ENCODE measurements around the gene BLM.
A peak's percentile ranks its signal among the peaks of the same experiment; 100 is the strongest.
"Not testable (repeated sequence)": the region's sequence is repeated elsewhere in the genome, so short reads cannot be mapped to it uniquely, and the experiment has no call there.

The BLM gene

DNA sequence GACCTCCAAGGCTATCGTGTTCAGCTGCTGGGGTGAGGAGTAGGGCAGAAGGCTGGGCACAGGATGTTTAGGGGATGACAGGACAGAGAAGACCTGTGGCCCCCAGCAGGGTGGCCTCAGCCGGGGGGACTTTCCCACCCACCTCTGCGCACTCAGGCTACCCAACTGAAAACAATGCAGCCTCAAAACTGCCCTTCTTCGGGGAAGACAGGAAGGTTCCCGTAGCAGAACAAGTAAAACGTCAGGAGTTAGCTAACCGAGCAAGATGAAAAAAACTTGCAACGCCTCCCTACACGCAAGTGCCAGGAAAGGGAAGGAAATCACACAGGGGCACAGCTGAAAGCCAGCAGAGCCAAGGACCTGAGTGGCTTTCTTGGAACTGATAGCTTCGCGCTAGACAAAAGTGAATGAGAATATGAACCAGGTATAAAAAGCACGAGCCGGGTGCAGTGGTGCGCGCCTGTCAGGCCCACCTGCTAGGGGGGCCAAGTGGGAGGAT, 112.8 kb downstream of the BLM start:
- Mint-ChIP-seq H3K4me1 (peaks cover 66% of the 10 kb centered on the region), H3K27ac (peak overlapping the region; percentile 96), H3K9me3 (peaks cover 6% of the 10 kb centered on the region), H3K4me3 (peak overlapping the region; percentile 56), H3K27me3 (no peaks in the 10 kb centered on the region), H3K36me3 (peaks cover 13% of the 10 kb centered on the region)
- CTCF ChIA-PET, result interaction anchor here (0.7 to 2.4 kb wide), 6 partner anchors 9 to 56 kb away, joined by 3 to 8 read pairs (median 4); no protein-coding TSS in a partner anchor
- peak; percentile 71 for DNase-seq

DNA sequence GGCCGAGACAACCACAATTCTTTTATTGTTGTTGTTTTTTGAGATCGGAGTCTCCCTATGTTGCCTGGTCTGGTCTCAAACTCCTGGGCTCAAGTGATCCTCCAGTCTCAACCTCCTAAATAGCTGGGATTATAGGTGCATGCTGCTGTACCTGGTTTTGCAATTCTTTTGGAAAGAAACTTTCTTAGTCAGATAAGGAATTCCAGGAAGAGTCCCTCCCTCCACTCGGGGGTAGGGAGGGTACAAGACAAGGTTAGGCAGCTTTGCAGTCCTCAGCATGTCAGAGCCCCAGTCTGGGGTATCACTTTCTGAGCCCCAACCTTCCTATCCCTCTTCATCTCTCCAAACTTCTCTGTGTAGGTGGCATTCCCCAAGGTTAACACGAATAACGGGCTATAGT, 117.5 kb downstream of the BLM start:
- H3K27ac Mint-ChIP-seq, result no peak overlapping the region
- peaks cover 85% of the 10 kb centered on the region for H3K4me1 Mint-ChIP-seq
- no peaks in the 10 kb centered on the region for H3K9me3 Mint-ChIP-seq
- H3K4me3 Mint-ChIP-seq, result no peak overlapping the region
- CTCF ChIA-PET, result interaction anchor here (1.3 kb wide), 1 partner anchor 51 kb away, joined by 4 read pairs; no protein-coding TSS in a partner anchor
- H3K36me3 Mint-ChIP-seq, result peaks cover 1% of the 10 kb centered on the region
- no peaks in the 10 kb centered on the region for H3K27me3 Mint-ChIP-seq
- DNase-seq, result no peak

DNA sequence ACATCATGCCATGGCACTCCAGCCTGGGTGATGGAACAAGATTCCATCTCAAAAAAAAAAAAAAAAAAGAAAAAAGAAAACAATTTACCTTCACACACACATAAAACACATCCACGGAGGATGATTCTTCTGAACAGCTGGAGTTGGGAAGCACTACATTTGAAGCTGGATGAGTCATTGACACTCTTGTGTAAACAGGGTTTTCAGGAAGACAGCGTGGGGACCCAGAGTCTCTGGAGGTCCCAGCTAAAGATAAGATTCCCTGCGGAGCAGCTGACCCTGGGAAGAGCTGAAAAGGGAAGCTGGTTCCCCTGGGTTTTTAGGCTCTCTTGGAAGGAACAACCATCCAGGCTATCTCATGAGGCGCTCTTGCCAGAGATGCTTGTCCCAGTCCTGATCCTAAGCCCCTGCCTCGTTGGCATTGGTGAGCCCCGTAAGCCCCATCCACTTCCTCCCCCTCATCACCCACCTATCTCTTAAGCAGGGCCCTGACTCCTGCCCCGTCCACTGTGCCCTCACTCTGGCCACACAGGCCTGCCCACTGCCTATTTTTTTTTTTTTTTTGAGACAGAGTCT, 119.2 kb downstream of the BLM start:
- H3K4me1 Mint-ChIP-seq, result peaks cover 84% of the 10 kb centered on the region
- H3K36me3 Mint-ChIP-seq, result no peaks in the 10 kb centered on the region
- H3K9me3 Mint-ChIP-seq, result no peaks in the 10 kb centered on the region
- H3K4me3 Mint-ChIP-seq, result peak overlapping the region; percentile 12
- DNase-seq, result no peak
- H3K27ac Mint-ChIP-seq, result peak overlapping the region; percentile 95
- no peaks in the 10 kb centered on the region for H3K27me3 Mint-ChIP-seq
- CTCF ChIA-PET, result interaction anchor here (1.6 kb wide), 1 partner anchor 22 kb away, joined by 3 read pairs; no protein-coding TSS in a partner anchor

DNA sequence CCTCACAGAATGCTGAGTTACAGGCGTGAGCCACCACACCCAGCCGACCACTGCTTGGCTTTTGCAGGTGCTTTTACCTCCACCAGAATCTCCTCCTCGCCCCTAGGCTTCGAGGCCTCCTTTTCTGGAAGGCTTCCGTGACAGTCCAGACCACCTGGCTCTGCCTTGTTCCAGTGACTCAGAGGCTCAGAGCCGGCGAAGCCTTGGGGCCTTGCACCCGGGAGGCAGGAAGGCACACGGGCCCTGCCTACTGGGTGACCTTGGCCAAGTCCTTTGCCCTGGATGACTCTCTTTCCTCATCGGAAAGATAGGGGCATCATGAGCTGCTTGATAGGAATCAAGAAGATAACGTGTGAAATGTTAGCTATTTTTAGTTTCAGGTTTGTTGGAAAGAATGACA, 119.9 kb downstream of the BLM start:
- Mint-ChIP-seq H3K27ac (peak overlapping the region; percentile 95), H3K9me3 (no peaks in the 10 kb centered on the region), H3K36me3 (peaks cover 1% of the 10 kb centered on the region), H3K4me1 (peaks cover 88% of the 10 kb centered on the region), H3K27me3 (peaks cover 2% of the 10 kb centered on the region), H3K4me3 (peak overlapping the region; percentile 86)
- peak; percentile 36 for DNase-seq
- CTCF ChIA-PET, result interaction anchor here (0.8 to 1.8 kb wide), 9 partner anchors 10 to 46 kb away, joined by 3 to 6 read pairs (median 3); no protein-coding TSS in a partner anchor

DNA sequence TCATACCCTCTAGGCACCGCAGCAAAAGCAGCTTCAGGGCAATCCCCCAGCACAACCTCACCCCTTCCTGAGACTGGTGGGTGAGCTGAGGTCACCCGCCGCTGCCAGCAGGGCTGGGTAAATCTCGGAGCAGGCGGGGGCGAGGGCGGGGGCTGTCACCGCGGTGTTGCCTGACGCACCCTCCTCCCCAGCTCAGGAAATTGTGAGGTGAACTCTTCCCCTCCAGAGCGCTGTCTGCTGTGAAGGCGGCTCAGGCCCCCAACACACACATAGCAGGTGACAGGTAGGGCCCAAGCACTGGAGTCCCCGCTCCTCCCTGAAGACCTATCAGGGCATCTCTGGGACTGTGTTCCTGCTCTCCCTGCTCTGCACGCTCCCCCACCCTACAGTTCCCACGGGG, 121.0 kb downstream of the BLM start:
- DNase-seq, result peak; percentile 91
- peak overlapping the region; percentile 95 for H3K27ac Mint-ChIP-seq
- H3K4me3 Mint-ChIP-seq, result peak overlapping the region; percentile 86
- H3K4me1 Mint-ChIP-seq, result peaks cover 89% of the 10 kb centered on the region
- H3K9me3 Mint-ChIP-seq, result no peaks in the 10 kb centered on the region
- peaks cover 4% of the 10 kb centered on the region for H3K36me3 Mint-ChIP-seq
- CTCF ChIA-PET, result interaction anchor here (1.1 to 1.8 kb wide), 6 partner anchors 11 to 47 kb away, joined by 3 to 5 read pairs (median 4); no protein-coding TSS in a partner anchor
- H3K27me3 Mint-ChIP-seq, result peaks cover 4% of the 10 kb centered on the region

DNA sequence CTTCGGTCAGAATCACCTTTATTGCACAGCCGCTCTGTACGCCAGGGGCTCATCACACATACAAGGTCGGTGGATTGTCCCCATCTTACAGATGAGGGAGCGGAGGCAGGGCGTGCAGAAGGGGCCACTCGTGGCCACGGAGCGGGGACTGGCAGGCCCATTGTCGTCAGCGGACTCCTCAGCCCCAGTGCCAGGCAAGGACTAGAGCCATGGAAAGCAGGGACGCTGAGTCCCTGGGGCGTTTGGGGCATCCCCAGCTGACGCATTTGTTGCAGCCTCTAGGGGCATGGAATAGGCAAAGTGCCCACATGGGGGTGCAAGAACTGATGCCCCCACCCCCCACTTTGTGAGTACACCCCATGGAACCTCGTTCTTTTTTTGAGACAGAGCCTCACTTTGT, 121.4 kb downstream of the BLM start:
- Mint-ChIP-seq H3K36me3 (peaks cover 4% of the 10 kb centered on the region), H3K27me3 (peaks cover 4% of the 10 kb centered on the region), H3K27ac (peak overlapping the region; percentile 95), H3K4me3 (peak overlapping the region; percentile 86), H3K9me3 (no peaks in the 10 kb centered on the region), H3K4me1 (peaks cover 90% of the 10 kb centered on the region)
- CTCF ChIA-PET, result interaction anchor here (1.0 to 1.8 kb wide), 6 partner anchors 9 to 48 kb away, joined by 3 to 8 read pairs (median 4); no protein-coding TSS in a partner anchor
- no peak for DNase-seq

DNA sequence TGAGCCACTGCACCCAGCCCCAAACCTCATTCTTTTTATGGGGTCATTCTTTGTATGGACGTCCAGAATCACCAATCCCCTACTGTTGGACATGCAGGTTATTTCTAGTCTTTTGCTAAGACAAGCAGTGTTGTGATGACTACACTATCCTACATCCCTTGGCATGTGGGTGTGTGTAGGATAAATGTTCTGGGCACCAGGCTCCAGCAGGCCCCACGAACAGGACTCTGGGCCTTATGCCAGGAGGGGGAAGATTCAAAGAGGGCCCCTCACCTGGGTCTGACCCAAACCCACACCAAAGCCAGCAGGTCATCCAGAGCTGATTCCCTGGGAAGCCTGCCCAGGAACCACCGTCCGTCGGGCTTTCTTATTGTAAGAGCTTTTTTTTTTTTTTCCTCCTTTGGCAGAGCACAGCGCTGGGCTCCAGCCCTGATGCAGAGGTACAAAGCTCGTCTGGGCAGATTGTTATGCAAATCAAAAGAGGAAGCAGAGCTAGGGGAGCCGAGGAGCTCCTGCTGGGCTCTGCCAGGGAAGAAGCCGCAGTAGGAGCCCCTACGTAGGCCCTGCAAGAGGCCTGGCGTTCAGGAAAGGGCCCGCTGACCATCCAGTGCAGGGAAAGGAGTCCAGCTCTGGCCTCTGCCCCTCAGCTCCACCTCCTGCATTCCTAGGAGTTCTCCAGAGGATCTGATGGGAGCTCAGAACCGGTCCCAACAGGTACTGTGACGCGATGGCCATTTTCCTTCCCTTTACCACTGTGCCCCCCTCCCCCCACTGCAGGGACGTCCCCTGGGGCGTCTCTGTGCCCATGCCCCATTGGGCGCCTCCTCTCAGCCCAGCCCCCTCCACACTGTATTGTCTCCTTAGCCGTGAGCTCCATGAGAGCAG, 122.3 kb downstream of the BLM start:
- CTCF ChIA-PET, result interaction anchor here (0.8 to 2.0 kb wide), 8 partner anchors 9 to 94 kb away, joined by 3 to 8 read pairs (median 5); no protein-coding TSS in a partner anchor
- H3K27ac Mint-ChIP-seq, result peak overlapping the region; percentile 95
- H3K4me3 Mint-ChIP-seq, result peak overlapping the region; percentile 86
- peaks cover 7% of the 10 kb centered on the region for H3K36me3 Mint-ChIP-seq
- DNase-seq, result peak; percentile 59
- H3K27me3 Mint-ChIP-seq, result peaks cover 4% of the 10 kb centered on the region
- peaks cover 91% of the 10 kb centered on the region for H3K4me1 Mint-ChIP-seq
- H3K9me3 Mint-ChIP-seq, result no peaks in the 10 kb centered on the region

DNA sequence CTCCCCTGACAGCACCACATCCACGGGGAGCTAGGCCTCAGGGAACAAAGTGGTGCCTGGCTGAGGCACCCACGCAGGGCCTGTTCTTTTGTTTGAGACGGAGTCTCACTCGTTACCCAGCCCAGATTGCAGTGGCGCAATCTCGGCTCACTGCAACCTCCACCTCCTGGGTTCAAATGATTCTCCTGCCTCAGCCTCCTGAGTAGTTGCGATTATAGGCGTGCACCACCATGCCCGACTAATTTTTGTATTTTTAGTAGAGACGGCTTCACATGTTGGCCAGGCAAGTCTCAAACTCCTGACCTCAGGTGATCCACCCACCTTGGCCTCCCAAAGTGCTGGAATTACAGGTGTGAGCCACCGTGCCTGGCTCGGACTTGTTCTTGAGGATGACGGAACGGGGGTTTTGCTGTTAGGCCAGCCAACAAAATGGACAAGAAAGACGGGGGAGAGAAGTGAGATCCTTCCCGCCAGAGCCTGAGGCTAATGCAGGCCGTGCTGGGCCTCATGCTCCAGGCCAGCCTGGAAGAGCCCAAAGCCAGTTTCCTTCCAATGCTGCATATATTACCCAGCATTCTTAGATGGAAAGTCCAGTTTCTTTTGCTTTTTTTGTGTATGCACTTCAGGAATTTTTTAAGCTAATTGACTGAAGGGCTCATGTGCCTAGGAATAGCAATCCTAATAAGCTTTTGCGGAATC, 123.2 kb downstream of the BLM start:
- peaks cover 10% of the 10 kb centered on the region for H3K36me3 Mint-ChIP-seq
- H3K9me3 Mint-ChIP-seq, result no peaks in the 10 kb centered on the region
- peak overlapping the region; percentile 86 for H3K4me3 Mint-ChIP-seq
- H3K27me3 Mint-ChIP-seq, result peaks cover 4% of the 10 kb centered on the region
- H3K27ac Mint-ChIP-seq, result peak overlapping the region; percentile 95
- peaks cover 90% of the 10 kb centered on the region for H3K4me1 Mint-ChIP-seq
- no peak for DNase-seq
- CTCF ChIA-PET, result interaction anchor here (0.8 to 2.0 kb wide), 7 partner anchors 10 to 94 kb away, joined by 3 to 8 read pairs (median 5); no protein-coding TSS in a partner anchor

DNA sequence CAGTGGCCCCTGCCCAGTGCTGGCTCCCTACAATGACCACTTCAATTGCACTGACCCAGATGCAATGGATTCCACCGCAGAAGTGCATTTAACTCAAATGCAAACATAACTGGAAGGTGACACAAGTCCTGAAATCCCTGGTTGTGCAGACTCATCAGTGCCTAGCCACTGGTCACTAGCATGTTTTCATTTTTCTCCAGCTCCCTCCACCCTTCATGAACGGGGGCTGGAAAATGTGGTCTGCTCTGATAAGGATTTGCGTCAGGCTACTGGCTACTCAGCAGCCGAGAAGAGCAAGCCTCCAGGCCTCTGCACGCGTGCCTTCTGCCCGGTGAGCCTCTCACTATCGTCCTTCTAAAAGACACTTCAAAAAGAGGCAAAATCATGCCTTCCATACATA, 123.8 kb downstream of the BLM start:
- no peaks in the 10 kb centered on the region for H3K9me3 Mint-ChIP-seq
- H3K36me3 Mint-ChIP-seq, result peaks cover 10% of the 10 kb centered on the region
- DNase-seq, result no peak
- peak overlapping the region; percentile 95 for H3K27ac Mint-ChIP-seq
- H3K4me1 Mint-ChIP-seq, result peaks cover 89% of the 10 kb centered on the region
- CTCF ChIA-PET, result interaction anchor here (1.2 to 2.0 kb wide), 2 partner anchors 12 to 26 kb away, joined by 3 to 5 read pairs; no protein-coding TSS in a partner anchor
- peak overlapping the region; percentile 86 for H3K4me3 Mint-ChIP-seq
- peaks cover 4% of the 10 kb centered on the region for H3K27me3 Mint-ChIP-seq

DNA sequence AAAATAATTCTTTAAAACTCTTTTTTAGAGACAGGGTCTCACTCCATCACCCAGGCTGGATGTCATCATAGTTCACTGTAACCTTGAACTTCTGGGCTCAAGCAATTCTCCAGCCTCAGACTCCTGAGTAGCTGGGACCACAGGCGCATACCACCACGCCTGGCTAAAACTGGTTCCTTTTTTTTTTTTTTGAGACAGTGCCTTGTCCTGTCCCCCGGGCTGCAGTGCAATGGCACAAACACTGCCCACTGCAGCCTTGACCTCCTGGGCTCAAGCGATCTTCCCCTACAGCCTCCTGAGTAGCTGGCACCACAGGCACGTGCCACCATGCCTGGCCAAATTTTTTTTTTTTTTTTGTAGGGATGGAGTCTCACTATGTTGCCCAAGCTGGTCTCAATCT, 127.5 kb downstream of the BLM start:
- no peak overlapping the region for H3K27ac Mint-ChIP-seq
- CTCF ChIA-PET, result no interaction called here
- H3K27me3 Mint-ChIP-seq, result peaks cover 4% of the 10 kb centered on the region
- no peak overlapping the region for H3K4me3 Mint-ChIP-seq
- H3K36me3 Mint-ChIP-seq, result peaks cover 21% of the 10 kb centered on the region
- H3K9me3 Mint-ChIP-seq, result no peaks in the 10 kb centered on the region
- DNase-seq, result no peak
- H3K4me1 Mint-ChIP-seq, result peaks cover 65% of the 10 kb centered on the region

DNA sequence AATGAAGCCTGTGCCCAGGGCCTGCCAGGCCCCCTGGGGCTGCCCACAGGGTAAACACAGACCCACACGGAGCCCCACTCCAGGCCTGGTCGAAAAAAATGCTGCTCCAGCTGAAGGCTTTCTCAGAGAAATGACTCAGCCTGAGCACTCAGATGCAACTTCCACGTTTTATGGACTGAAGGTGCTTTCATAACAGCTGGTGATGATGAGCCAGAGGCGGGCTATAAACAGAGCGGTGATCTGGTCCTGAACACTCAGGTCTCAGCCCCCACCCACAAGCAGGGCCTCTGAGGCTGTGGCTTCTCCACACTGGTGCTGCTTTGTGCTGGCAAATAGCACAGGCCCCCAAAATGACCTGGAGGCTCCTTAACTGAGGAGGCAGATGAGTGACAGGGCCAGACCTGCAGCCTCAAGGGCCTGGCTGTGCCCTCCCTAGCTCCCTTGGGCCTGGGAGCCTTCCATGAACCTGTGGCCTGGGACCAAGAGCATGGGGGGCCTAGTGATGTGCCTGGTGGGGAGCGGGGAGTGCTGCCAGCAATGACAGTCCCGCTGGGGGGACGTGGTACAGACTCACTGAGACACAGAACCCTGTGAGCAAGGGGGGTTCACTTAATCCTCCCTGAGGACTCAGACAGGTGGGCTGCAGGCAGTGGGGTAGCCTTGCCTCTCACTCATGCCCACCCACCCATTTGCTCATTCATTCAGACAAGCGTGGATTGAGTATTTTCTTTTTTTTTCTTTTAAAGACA, 128.2 kb downstream of the BLM start:
- Mint-ChIP-seq H3K27ac (peak overlapping the region; percentile 11), H3K4me1 (peaks cover 60% of the 10 kb centered on the region), H3K4me3 (no peak overlapping the region), H3K27me3 (peaks cover 4% of the 10 kb centered on the region), H3K9me3 (no peaks in the 10 kb centered on the region), H3K36me3 (peaks cover 22% of the 10 kb centered on the region)
- DNase-seq, result peak; percentile 37
- CTCF ChIA-PET, result no interaction called here

DNA sequence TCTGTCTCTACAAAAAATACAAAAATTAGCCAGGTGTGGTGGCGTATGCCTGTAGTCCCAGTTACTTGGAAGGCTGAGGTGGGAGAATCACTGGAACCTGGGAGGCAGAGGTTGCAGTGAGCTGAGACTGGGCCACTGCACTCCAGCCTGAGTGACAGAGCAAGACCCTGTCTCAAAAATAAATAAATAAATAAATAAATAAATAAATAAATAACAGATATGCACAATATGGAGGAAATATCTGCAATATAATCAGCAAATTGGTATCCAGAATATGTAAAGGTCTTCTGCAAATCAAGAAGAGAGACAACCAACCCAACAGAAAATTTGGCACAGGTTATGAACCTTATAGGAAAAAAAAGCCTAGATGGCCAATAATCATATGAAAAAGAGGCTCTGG, 132.3 kb downstream of the BLM start:
- Mint-ChIP-seq H3K27ac (peak overlapping the region; percentile 24), H3K4me1 (peaks cover 63% of the 10 kb centered on the region), H3K36me3 (peaks cover 31% of the 10 kb centered on the region)
- H3K27me3 Mint-ChIP-seq, DNase-seq, H3K4me3 Mint-ChIP-seq, H3K9me3 Mint-ChIP-seq: not testable (repeated sequence)
- CTCF ChIA-PET, result interaction anchor here (1.2 kb wide), 1 partner anchor 17 kb away, joined by 3 read pairs; no protein-coding TSS in a partner anchor

DNA sequence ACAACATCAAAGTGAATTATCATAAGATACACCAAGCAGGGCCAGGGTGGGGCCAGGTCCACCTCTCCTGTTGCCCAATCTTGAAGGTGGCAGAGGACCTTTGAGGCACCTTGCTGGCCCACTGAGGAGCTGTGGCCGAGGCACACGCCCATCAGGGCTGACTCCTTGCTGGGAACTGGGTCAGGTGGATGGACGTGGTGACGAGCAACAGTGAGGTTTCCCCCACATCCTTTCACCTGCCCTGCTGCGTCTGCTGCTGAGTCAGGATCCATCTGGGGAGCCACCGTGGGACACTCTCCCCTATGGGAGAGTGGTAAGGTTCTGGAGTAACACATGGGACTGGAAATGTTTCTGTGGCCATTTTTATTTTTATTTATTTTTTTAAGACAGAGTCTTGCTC, 134.0 kb downstream of the BLM start:
- Mint-ChIP-seq H3K27me3 (no peaks in the 10 kb centered on the region), H3K27ac (peak overlapping the region; percentile 95), H3K4me1 (peaks cover 69% of the 10 kb centered on the region), H3K9me3 (peaks cover 6% of the 10 kb centered on the region), H3K36me3 (peaks cover 30% of the 10 kb centered on the region), H3K4me3 (peak overlapping the region; percentile 1)
- DNase-seq, result peak; percentile 62
- CTCF ChIA-PET, result interaction anchor here (1.2 to 1.5 kb wide), 4 partner anchors 9 to 203 kb away, joined by 3 to 6 read pairs (median 4); no protein-coding TSS in a partner anchor
